ENCODE measurements around the gene CFAP206.

Gene CFAP206

GRCh38 chr6:87407901-87408720 lies at the start of gene CFAP206:
CFAP206 (plus strand) TSS chr6:87407972; CDS start chr6:87409840, 1,868 bp downstream.
- in situ Hi-C loops (cut with HindIII; ENCODE audit: low sequenced_read_pairs), result no loop called here

- in situ Hi-C loops (cut with HindIII; ENCODE audit: low sequenced_read_pairs), result no loop called here
Observed at GRCh38 chr6:87364602-87365252, 43.0 kb upstream of the CFAP206 start.

GRCh38 chr6:87366072-87366827 lies 41.5 kb upstream of the CFAP206 start:
- in situ Hi-C loops (cut with HindIII; ENCODE audit: low sequenced_read_pairs), result no loop called here

GRCh38 chr6:87366899-87367298 lies 40.9 kb upstream of the CFAP206 start:
- in situ Hi-C loops (cut with HindIII; ENCODE audit: low sequenced_read_pairs), result no loop called here

- in situ Hi-C loops (cut with HindIII; ENCODE audit: low sequenced_read_pairs), result no loop called here
Observed at GRCh38 chr6:87373377-87373776, 34.4 kb upstream of the CFAP206 start.

- in situ Hi-C loops (cut with HindIII; ENCODE audit: low sequenced_read_pairs), result no loop called here
Observed at GRCh38 chr6:87375315-87375714, 32.5 kb upstream of the CFAP206 start.

- in situ Hi-C loops (cut with HindIII; ENCODE audit: low sequenced_read_pairs), result no loop called here
Observed at GRCh38 chr6:87376643-87377042, 31.1 kb upstream of the CFAP206 start.

GRCh38 chr6:87378947-87379346 lies 28.8 kb upstream of the CFAP206 start:
- in situ Hi-C loops (cut with HindIII; ENCODE audit: low sequenced_read_pairs), result no loop called here

GRCh38 chr6:87382861-87383260 lies 24.9 kb upstream of the CFAP206 start:
- in situ Hi-C loops (cut with HindIII; ENCODE audit: low sequenced_read_pairs), result no loop called here

- in situ Hi-C loops (cut with HindIII; ENCODE audit: low sequenced_read_pairs), result no loop called here
Observed at GRCh38 chr6:87384038-87384437, 23.7 kb upstream of the CFAP206 start.

- in situ Hi-C loops (cut with HindIII; ENCODE audit: low sequenced_read_pairs), result no loop called here
Observed at GRCh38 chr6:87384449-87384848, 23.3 kb upstream of the CFAP206 start.

- in situ Hi-C loops (cut with HindIII; ENCODE audit: low sequenced_read_pairs), result no loop called here
Observed at GRCh38 chr6:87391334-87391733, 16.4 kb upstream of the CFAP206 start.

- in situ Hi-C loops (cut with HindIII; ENCODE audit: low sequenced_read_pairs), result no loop called here
Observed at GRCh38 chr6:87393026-87393622, 14.6 kb upstream of the CFAP206 start.

- in situ Hi-C loops (cut with HindIII; ENCODE audit: low sequenced_read_pairs), result no loop called here
Observed at GRCh38 chr6:87395431-87395830, 12.3 kb upstream of the CFAP206 start.

- in situ Hi-C loops (cut with HindIII; ENCODE audit: low sequenced_read_pairs), result no loop called here
Observed at GRCh38 chr6:87396595-87397392, 11.0 kb upstream of the CFAP206 start.

GRCh38 chr6:87397656-87398055 lies 10.1 kb upstream of the CFAP206 start:
- in situ Hi-C loops (cut with HindIII; ENCODE audit: low sequenced_read_pairs), result no loop called here

- in situ Hi-C loops (cut with HindIII; ENCODE audit: low sequenced_read_pairs), result loop anchor here (5.0 kb wide), 1 partner anchor 65 kb away; no protein-coding TSS in a partner anchor
Observed at GRCh38 chr6:87401832-87402231, 5.9 kb upstream of the CFAP206 start.

- in situ Hi-C loops (cut with HindIII; ENCODE audit: low sequenced_read_pairs), result no loop called here
Observed at GRCh38 chr6:87407561-87407900, 241 bp upstream of the CFAP206 start.

- in situ Hi-C loops (cut with HindIII; ENCODE audit: low sequenced_read_pairs), result no loop called here
Observed at GRCh38 chr6:87408721-87409155, 966 bp downstream of the CFAP206 start.

GRCh38 chr6:87419266-87419665 lies 11.5 kb downstream of the CFAP206 start:
- in situ Hi-C loops (cut with HindIII; ENCODE audit: low sequenced_read_pairs), result no loop called here

Measured in endothelial cell of hepatic sinusoid (primary cell).